MM.1S (cell line): ENCODE results near the gene XRCC6.

Experiments used
- DNase-seq: peaks from one replicate; pipeline ENCODE4 v3.0.0-alpha.2; 2015
- H2AFZ ChIP-seq: fragments of 300-600 bp; sonication (generic); 2 replicates; pipeline ENCODE4 v1.6.0; 2016; ENCODE audit warnings: antibody characterized with exemption, low read length
- H3F3A ChIP-seq: fragments of 300-600 bp; sonication (generic); 2 replicates; pipeline ENCODE4 v1.6.1; 2016; ENCODE audit warnings: mild to moderate bottlenecking, antibody characterized with exemption, low read length, moderate library complexity, mixed read lengths; ENCODE audit not compliant: insufficient read depth
- H3K27ac ChIP-seq: fragments of 300-600 bp; sonication (generic); 2 replicates; pipeline ENCODE4 v1.5.1; 2016; ENCODE audit warnings: mild to moderate bottlenecking, low read length
- H3K27me3 ChIP-seq: fragments of 300-600 bp; sonication (generic); replicated peaks from 2 replicates; pipeline ENCODE4 v1.6.0; 2016; ENCODE audit warnings: low read length; ENCODE audit not compliant: insufficient read depth
- H3K36me3 ChIP-seq: fragments of 300-600 bp; sonication (generic); replicated peaks from 2 replicates; pipeline ENCODE4 v1.6.1; 2016; ENCODE audit warnings: mild to moderate bottlenecking, low read length, mixed read lengths; ENCODE audit not compliant: insufficient read depth
- H3K4me1 ChIP-seq: fragments of 300-600 bp; sonication (generic); 2 replicates; pipeline ENCODE4 v1.6.1; 2016; ENCODE audit warnings: low read length, mixed read lengths
- H3K4me2 ChIP-seq: fragments of 300-600 bp; sonication (generic); 2 replicates; pipeline ENCODE4 v1.6.0; 2016; ENCODE audit warnings: low read depth, low read length
- H3K4me3 ChIP-seq: fragments of 300-600 bp; sonication (generic); 2 replicates; pipeline ENCODE4 v1.5.1; 2016; ENCODE audit warnings: low read length, mixed read lengths
- H3K79me2 ChIP-seq: fragments of 300-600 bp; sonication (generic); 2 replicates; pipeline ENCODE4 v1.6.1; 2016; ENCODE audit warnings: mixed run types, low read length, mixed read lengths
- H3K9ac ChIP-seq: fragments of 300-600 bp; sonication (generic); 2 replicates; pipeline ENCODE4 v1.6.1; 2016; ENCODE audit warnings: low read length, mixed read lengths
- H3K9me2 ChIP-seq: fragments of 300-600 bp; sonication (generic); replicated peaks from 2 replicates; pipeline ENCODE4 v1.6.1; 2016; ENCODE audit warnings: mild to moderate bottlenecking, low read length, mixed read lengths; ENCODE audit not compliant: insufficient read depth
- H3K9me3 ChIP-seq: fragments of 300-600 bp; sonication (generic); replicated peaks from 2 replicates; pipeline ENCODE4 v1.6.1; 2016; ENCODE audit warnings: mild to moderate bottlenecking, low read length, mixed read lengths; ENCODE audit not compliant: insufficient read depth
- H4K20me1 ChIP-seq: fragments of 300-600 bp; sonication (generic); 2 replicates; pipeline ENCODE4 v1.6.1; 2016; ENCODE audit warnings: mild to moderate bottlenecking, low read length, moderate library complexity, mixed read lengths; ENCODE audit not compliant: insufficient read depth
- EZH2 ChIP-seq: fragments of 300-600 bp; sonication (generic); optimal IDR thresholded peaks from 2 replicates; pipeline ENCODE3; 2017; ENCODE audit warnings: low read depth, mild to moderate bottlenecking, antibody characterized with exemption, low read length, mixed read lengths
- EZH2phosphoT487 ChIP-seq: fragments of 300-600 bp; sonication (generic); IDR thresholded peaks from 2 replicates; pipeline ENCODE4 v1.6.1; 2018; ENCODE audit warnings: antibody characterized with exemption, low read length
- TF ChIP-seq, protein P1 (sequence below): fragments of 300-600 bp; sonication (generic); IDR thresholded peaks from 2 replicates; pipeline ENCODE4 v1.5.1; 2016; ENCODE audit warnings: antibody characterized with exemption, low read length, mixed read lengths

Gene XRCC6

DNA sequence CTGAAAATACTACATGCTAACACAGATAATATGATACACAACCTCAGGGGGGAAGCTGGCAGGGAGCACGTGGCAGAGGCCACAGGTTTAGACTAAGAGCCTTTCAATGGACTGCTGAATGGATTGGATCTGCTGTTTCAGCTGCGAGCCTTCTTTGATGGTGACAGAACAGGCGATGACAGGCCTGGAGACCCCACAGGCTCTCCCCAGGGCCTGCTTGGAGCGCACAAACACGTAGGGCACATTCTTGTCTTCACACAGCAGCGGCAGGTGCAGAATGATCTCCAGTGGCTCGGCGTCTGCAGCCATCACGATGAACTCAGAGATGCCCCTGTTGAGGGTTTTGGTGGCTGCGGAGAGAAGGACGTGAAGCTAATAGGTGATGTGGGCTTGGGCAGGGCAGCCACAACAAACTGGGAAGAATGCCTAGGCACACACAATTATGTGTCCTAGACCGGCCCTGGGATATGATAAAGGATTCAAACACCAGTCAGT is 53.8 kb downstream of the XRCC6 start:
- no peaks in the 10 kb centered on the region for H3K9me3 ChIP-seq
- peaks cover 4% of the 10 kb centered on the region; the same call in 1 of the 2 replicates for H4K20me1 ChIP-seq
- peaks cover 9% of the 10 kb centered on the region; the same call in 1 of the 2 replicates for H3K36me3 ChIP-seq
- no peak overlapping the region for H2AFZ ChIP-seq
- peaks cover 2% of the 10 kb centered on the region; the same call in 1 of the 2 replicates for H3F3A ChIP-seq
- H3K4me1 ChIP-seq: no peaks in the 10 kb centered on the region
- no peak overlapping the region for H3K9ac ChIP-seq
- TF ChIP-seq EZH2 (no peak), EZH2phosphoT487 (no peak)
- TF ChIP-seq, protein P1, sequence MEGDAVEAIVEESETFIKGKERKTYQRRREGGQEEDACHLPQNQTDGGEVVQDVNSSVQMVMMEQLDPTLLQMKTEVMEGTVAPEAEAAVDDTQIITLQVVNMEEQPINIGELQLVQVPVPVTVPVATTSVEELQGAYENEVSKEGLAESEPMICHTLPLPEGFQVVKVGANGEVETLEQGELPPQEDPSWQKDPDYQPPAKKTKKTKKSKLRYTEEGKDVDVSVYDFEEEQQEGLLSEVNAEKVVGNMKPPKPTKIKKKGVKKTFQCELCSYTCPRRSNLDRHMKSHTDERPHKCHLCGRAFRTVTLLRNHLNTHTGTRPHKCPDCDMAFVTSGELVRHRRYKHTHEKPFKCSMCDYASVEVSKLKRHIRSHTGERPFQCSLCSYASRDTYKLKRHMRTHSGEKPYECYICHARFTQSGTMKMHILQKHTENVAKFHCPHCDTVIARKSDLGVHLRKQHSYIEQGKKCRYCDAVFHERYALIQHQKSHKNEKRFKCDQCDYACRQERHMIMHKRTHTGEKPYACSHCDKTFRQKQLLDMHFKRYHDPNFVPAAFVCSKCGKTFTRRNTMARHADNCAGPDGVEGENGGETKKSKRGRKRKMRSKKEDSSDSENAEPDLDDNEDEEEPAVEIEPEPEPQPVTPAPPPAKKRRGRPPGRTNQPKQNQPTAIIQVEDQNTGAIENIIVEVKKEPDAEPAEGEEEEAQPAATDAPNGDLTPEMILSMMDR: no peak
- no peak overlapping the region for H3K4me3 ChIP-seq
- H3K79me2 ChIP-seq: peaks cover 71% of the 10 kb centered on the region
- no peak for DNase-seq
- no peaks in the 10 kb centered on the region for H3K27me3 ChIP-seq
- H3K4me2 ChIP-seq: no peak overlapping the region
- H3K27ac ChIP-seq: no peak overlapping the region
- H3K9me2 ChIP-seq: no peaks in the 10 kb centered on the region

DNA sequence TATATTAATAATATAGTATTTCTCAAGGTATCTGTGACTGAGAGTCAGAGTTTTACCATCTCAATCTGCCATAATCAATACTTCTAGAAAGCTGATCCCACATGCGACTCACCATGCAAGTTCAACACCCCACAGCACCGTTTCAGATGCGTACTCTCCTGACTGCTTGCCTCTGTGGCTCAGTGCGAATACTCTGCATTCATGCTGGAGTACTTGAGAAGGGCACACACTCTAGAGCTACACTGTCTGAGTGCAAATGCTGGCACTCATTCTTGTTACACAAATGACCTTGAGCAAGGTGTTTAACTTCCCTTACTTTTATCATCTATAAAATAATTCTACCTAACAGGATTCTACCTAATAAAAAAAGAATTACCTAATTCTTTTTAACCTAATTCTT is 55.0 kb downstream of the XRCC6 start:
- no peak for DNase-seq
- H3K27ac ChIP-seq: no peak overlapping the region
- H3K27me3 ChIP-seq: no peaks in the 10 kb centered on the region
- TF ChIP-seq EZH2 (no peak), EZH2phosphoT487 (no peak)
- TF ChIP-seq, protein P1: no peak
- H2AFZ ChIP-seq: no peak overlapping the region
- H3K36me3 ChIP-seq: peaks cover 9% of the 10 kb centered on the region; the same call in 1 of the 2 replicates
- peaks cover 2% of the 10 kb centered on the region; the same call in 1 of the 2 replicates for H3F3A ChIP-seq
- peaks cover 7% of the 10 kb centered on the region; the same call in 1 of the 2 replicates for H4K20me1 ChIP-seq
- H3K4me2 ChIP-seq: no peak overlapping the region
- H3K4me3 ChIP-seq: no peak overlapping the region
- no peak overlapping the region for H3K9ac ChIP-seq
- H3K9me2 ChIP-seq: no peaks in the 10 kb centered on the region
- no peaks in the 10 kb centered on the region for H3K9me3 ChIP-seq
- peaks cover 75% of the 10 kb centered on the region for H3K79me2 ChIP-seq
- no peaks in the 10 kb centered on the region for H3K4me1 ChIP-seq

DNA sequence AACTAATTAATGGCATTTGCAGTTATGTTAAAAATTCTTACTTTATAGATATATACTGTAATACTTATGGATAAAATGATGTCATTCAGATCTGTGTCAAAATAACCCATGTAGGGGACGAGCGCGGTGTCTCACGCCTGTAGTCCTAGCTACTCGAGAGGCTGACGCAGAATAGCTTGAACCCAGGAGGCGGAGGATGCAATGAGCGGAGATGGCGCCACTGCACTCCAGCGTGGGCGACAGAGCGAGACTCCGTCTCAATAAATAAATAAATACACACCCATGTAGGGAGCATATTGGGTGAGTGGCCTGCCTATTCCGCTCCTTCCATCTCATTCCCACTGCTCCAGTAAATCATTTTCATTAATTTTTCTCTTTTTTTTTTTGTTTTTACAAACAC is 60.5 kb downstream of the XRCC6 start:
- Histone ChIP-seq H3K9ac (peak overlapping the region; percentile 65; the same call in 1 of the 2 replicates), H2AFZ (no peak overlapping the region), H3K9me3 (no peaks in the 10 kb centered on the region), H3K9me2 (no peaks in the 10 kb centered on the region), H3K36me3 (peaks cover 14% of the 10 kb centered on the region; the same call in 1 of the 2 replicates), H3K4me2 (peak overlapping the region; percentile 48; the same call in 1 of the 2 replicates), H3K4me3 (peak overlapping the region; percentile 60), H3K27ac (no peak overlapping the region; the same call in 1 of the 2 replicates), H3K79me2 (peaks cover 94% of the 10 kb centered on the region), H3K27me3 (no peaks in the 10 kb centered on the region), H3K4me1 (no peaks in the 10 kb centered on the region), H3F3A (peaks cover 7% of the 10 kb centered on the region; the same call in 1 of the 2 replicates), H4K20me1 (peaks cover 18% of the 10 kb centered on the region)
- DNase-seq: no peak
- no peak for TF ChIP-seq EZH2phosphoT487
- TF ChIP-seq, protein P1: no peak
- no peak for TF ChIP-seq EZH2
